Activated CD4-positive, alpha-beta T cell treated with anti-CD3 and anti-CD28 coated beads for 4 hours (primary cell): ENCODE results near the gene EVC2.
"Not testable (repeated sequence)": the region's sequence is repeated elsewhere in the genome, so short reads cannot be mapped to it uniquely, and the experiment has no call there.

ENCODE experiments used
- DNase-seq, 2 donors: peaks; one replicate each; pipeline ENCODE4 v3.0.0-alpha.2; 2020

EVC2 gene

DNA sequence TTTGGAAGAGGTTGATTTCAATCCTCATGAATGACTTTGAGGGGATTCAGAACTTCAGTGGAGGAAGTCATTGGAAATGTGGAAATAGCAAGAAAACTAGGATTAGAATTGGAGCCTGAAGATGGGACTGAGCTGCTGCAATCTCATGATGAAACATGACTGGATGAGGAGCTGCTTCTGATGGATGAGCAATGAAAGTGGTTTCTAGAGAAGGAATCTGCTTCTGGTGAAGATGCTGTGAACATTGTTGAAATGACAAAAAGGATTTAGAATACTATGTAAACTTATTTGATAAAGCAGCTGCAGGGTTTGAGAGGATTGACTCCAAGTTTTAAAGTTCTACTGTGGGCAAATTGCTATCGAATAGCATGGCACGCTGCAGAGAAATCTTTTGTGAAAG lies 29.7 kb upstream of the EVC2 start:
- DNase-seq: no peak

GRCh38 chr4:5735463-5735862 lies 27.1 kb upstream of the EVC2 start:
- no peak for DNase-seq

- no peak for DNase-seq
These were observed 26.5 kb upstream of the EVC2 start for GRCh38 chr4:5734853-5735252.

DNA sequence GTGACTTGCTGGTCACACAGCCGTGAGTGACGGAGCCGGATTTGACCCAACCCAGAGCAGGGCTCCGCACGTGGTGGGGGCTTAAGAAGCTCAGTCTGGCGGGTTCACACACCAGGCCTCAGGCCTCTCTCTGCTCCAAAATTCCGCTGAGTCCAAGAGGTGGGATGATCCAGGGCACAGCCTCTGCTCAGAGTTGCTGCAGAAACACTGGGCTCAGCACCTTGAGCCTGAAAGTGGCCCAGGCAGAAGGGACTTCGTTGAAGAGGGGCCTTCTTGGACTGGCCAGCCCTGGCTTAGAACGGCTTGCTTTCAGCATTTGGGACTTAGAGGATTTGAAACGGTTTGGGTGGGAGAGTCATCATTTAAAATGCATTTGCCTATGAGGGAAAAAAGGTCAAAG lies 23.8 kb upstream of the EVC2 start:
- DNase-seq: no peak

DNA sequence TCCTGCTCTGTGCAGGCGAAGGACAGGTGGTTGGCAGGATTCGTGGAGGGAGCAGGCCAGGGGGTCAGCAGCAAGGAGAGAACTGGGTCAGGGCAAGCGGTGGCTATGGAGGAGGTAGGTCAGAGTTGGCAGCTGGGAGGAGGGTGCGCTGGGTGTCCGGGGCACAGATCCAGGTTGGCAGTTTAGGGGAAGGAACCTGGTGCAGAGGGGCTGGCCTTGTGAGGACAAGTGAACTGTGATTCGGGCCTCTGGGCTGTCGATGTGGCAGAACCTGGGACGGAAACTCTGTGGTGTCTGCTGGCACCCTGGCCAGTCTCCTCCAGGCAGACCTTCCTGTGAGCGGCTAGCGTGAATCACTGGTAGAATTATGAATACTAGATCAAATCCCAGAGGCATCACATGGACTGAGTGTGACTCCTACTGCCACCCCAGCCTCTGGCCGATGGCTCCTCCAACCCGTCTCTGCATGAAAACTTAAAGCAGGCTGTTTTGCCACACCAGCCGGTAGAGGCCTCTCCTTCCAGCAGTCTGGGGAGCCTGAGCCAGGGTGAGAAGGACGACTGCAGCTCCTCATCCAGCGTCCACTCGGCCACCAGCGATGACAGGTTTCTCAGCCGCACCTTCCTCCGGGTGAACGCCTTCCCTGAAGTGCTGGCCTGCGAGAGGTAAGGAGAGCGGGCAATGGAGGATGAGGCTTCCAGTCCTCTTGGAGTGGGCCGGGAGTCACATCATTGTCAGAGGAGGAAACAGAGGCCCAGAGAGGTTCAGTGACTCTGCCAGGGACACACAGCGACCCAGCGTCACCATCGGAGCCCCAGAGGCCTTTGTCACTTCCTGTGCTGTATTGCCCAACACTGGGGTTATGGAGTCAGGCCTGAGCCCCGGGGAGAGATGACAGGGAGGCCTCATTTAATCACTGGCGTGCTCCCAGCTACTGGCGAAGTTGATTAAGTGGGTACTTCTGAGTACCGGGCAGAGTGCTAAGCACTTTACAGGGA lies 22.9 kb upstream of the EVC2 start:
- no peak for DNase-seq

DNA sequence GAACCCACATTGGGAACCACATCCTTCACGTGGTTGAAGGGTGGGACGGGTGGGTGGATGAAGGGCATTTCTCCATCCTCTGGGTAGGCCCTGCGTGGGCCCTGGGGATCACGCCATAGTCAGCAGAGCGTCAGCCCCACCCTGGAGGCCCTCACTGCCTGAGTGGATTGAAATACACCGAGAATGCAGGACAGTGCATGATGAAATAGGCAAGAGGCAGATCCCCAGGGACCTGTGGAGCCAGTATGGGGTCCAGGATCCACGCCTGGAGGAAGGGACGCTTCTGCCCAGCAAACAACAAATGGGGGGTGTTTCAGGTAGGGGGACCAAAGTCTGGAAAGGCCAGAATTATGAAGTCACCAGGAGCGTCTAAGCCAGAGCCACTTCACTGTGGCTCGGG lies 22.1 kb upstream of the EVC2 start:
- DNase-seq: no peak

DNA sequence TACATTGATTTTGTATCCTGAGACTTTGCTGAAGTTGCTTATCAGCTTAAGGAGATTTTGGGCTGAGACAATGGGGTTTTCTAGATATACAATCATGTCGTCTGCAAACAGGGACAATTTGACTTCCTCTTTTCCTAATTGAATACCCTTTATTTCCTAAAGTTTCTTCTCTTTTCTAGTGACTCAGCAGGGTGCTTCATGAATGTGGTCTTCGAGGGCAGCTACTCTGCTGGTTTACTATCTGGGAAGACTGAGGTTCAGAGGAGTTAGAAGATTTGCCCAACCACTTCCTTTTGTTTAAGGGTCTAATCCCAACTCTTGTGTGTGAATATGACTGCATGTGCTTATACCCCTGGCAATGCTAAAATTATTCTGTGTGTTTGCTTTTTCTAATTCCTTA lies 20.1 kb upstream of the EVC2 start:
- DNase-seq: not testable (repeated sequence)

DNA sequence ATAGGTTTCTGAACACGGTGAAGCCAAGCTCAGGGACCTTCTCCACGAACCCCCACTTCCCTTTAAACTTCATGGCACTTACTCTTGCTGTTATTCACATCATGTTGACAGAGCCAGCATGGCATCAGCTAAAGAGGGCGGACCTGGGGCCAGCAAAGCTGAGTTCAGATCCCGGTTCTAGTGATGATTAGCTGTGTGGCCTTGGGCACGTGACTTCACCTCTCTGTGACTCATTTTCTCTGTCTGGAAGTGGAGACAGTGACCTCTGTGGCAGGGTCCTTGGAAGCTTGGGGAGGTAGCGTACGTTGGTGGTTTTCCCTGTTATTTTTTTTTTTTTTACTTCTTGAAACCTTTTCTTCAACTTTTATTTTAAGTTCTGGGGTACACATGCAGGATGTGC lies 16.0 kb upstream of the EVC2 start:
- DNase-seq: no peak

- DNase-seq: no peak
These were observed 14.0 kb upstream of the EVC2 start for GRCh38 chr4:5722328-5722727.

DNA sequence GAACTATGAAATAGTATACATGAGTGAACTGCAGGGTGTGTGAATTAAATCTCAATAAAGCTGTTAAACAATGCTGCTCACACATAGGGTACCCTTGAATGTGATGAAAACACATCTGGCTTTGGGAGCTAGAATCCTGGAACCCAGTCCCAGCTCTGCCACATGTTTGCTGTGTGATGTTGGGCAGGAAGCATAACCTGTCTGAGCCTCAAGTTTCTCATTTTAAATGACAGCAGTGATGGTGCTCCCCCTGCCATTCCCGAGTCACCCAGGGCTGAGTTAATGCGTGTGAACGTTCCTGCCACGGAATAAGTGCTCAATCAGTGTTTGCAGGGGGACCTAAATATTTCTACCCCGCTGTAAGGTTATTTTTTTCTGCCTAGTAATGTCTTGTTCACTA lies 13.6 kb upstream of the EVC2 start:
- no peak for DNase-seq

DNA sequence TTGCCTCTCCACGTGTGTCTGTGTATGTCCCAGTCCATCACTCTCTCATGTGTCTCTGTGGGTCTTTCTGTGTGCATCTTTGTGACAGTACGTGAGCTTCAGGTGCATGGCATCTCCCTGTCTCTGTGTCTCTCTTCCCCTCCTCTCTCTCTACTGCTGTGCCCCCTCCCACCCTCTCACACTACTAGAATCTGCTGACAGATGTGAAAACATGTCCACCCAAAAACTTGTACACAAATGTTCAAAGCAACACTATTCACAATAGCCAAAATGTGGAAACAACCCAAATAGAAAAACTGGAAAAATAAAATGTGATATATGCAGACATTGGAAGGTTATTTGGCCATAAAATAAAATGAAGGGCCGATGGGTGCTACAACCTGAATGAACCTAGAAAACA lies 12.6 kb upstream of the EVC2 start:
- no peak for DNase-seq

DNA sequence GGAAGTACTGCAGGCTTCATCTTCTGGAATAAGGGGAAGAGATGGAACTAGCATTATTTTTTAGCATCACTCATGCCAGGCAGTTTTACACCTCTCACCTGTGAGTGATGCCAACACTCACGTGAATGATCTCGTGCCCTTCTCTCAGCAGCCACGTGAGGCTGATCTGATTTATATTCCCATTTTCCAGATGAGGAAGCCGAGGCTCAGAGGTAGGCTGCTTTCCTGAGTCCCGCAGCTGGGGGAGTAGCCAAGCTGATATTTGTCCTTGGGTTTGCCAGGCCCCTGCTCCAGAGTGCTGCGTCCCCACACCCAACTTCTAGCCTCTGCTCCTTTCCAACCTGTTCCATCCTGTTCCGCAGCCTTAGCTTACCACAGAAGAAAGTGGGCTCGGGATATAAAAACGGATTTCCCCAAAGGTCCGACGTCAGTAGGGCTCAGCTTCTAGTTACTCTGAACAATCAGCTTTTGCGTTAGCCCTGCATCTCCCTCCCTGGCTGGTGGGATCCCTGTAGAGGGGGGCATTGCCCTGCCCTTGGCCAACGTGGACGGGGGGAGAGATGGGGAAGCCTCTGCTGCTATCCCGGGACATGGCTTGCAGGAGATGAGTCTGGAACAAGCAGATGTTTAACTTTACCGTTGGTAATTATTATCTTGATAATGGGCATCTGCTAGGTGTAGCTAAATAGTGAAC lies 11.9 kb upstream of the EVC2 start:
- DNase-seq: no peak

DNA sequence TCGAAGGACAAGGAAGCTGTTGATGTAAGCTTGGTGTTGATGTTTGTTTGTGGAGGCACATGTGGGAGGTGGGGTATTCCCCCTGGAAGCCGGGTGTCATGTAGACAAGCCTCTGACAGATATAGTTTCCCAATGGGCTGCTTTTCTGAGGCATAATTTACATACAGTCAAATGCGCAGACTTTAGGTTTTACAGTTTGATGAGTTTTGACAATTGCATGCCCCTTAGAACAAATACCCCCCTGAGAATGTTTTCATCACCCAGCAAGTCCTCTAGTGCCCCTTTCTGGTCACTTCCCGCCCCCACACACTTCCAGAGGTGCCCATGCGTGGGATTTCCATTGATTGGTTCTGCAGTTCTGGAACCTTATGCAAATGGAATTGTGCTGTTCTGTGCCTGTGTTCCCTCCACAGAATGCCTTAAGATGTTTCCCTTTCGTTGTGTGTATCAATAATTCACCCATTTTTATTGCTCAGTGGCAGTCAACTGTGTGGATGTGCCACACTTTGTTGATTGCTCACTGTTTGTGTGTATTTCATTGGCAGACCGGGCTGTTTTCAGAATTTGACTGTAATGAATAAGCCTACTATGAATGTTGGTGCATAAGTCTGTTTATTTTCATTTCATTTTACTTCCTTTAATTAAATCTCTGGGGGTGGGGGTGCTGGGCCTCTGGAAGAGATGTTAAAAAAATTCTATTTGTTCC lies 11.1 kb upstream of the EVC2 start:
- DNase-seq: no peak

GRCh38 chr4:5718411-5718810 lies 10.1 kb upstream of the EVC2 start:
- DNase-seq: no peak

DNA sequence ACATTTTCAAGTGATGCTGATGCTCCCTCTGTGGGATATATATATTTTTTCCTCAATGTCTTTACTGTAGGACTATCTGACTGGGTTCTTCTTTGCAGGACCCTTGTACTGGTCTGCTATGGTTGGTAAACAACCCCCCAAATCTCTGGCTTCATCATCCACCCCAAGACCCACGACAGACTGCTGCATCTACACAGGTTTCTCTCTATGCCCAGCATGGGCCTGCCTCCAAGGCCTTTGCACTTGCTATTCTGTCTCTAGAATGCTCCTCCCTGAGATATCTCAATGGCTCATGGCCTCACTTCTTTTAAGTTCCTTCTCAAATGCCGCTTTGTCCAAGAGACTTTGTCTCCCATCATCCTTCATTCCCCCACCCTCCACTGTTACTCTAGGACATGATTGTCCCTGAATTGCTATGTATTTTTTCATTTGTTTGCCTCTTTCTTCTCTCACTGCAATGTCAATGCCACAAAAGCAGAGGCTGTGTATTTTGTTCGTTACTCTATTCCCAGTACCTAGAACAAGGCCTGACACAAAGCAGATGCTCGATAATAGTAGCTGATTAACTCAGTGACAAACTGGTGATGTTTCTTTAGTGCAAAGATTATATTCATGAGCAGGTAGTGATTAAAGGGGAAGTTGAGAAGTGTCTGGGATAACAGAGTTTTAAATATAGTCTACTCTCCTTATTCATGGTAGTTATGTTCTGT lies 9.2 kb upstream of the EVC2 start:
- no peak for DNase-seq

GRCh38 chr4:5716391-5716790 lies 8.0 kb upstream of the EVC2 start:
- no peak for DNase-seq

- no peak for DNase-seq
These were observed 7.0 kb upstream of the EVC2 start for GRCh38 chr4:5715357-5715756.

DNA sequence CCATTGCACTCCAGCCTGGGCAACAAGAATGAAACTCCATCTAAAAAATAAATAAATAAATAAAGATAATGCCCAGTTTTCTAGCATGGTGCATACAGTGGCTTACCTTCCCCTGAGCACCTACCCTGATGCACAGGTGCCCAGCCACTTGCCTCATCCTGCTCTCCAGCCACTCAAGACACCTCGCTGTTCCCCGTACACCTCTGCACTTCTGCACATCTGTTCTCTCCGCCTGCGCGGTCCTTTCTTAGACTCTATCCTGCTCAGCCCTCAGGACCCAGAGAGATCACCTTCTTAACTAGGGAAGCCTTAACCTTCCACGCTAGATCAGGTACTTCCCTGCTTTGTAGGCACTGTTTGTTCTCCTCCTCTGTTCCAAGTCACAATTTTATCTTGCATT lies 5.5 kb upstream of the EVC2 start:
- DNase-seq: no peak

DNA sequence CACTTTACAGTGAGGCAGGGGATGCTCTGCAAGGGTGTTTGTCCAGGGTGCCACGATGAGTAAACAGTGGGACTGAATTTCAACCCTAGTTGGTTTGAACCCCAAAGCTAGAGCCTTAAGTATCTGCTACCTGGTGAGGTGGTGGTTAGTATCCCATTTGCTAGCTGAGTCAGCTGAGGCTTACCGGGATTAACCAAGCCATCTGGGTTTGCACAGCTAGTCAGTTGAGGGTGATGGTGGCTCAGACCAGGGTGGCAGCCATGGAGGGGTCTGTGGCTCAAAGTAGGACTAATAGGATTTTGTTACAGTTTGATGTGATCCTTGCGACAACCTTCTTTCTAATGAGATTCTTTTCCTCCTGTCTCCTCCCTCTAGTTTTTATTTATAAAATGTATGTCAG lies 4.6 kb upstream of the EVC2 start:
- DNase-seq: no peak

DNA sequence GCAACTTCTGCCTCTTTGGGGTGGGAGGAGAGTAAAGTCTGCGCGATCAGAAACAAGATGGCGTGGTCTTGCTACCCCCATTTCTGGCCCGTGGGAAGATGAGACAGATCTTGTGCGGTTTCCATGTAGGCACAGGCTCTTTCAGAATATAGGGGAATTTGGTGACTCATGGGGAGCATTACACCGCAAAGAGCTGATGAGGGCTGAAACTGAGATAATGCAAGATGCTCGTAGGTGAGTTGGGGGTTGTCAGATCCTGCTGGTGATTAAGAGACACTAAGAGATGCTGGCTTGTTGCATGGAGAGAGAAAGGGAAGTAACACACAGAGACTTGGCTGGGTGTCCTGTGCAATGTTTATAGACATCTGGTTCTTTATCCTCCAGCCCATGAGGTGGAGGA lies 4.2 kb upstream of the EVC2 start:
- DNase-seq: no peak

GRCh38 chr4:5711479-5712184 lies 3.3 kb upstream of the EVC2 start:
- DNase-seq: no peak

DNA sequence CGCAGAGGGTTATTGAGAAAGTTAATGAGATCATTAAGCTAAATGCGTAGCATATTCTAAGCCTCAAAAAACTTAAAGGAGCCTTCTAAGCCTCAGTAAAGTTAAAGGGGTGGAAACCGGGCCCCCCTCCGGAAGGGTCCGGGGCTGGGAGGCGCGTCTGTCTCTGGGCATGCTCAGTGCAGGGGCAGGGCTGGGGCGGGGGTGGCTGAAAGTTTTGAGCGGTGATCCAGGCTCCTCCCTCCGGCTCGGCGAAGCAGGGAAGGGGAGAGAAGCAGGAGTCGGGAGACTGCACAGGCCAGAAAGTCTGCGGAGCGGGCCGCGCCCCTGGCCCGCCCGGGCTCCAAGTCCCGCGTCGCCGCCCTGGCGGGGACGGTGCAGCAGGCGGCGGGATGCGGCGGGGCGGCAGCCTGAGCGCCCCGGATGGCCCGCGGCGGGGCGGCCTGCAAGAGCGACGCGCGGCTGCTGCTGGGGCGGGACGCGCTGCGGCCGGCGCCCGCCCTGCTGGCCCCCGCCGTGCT lies 2.7 kb upstream of the EVC2 start, which contains the start of gene EVC:
Gene EVC (plus strand): TSS at position 241 of the 518 bp plus-strand sequence. CDS start 180 bp downstream, at position 421.
- peak in 1 of 2 donors; percentile 16 for DNase-seq
